ENCODE measurements around the gene SMAD6.

SMAD6 gene

GRCh38 chr15:66808181-66808824, 106.3 kb downstream of the SMAD6 start:
- Histone ChIP-seq H3K4me3 (ENCODE audit: low read depth, low read length) (no peak overlapping the region), H3K9me3 (ENCODE audit: control insufficient read depth, insufficient read depth, low read depth, low read length) (no peaks in the 10 kb centered on the region), H3K36me3 (ENCODE audit: control insufficient read depth in 2 of 2, insufficient read depth in 1 of 2, low read length in 2 of 2) (no peaks in the 10 kb centered on the region), H3K4me1 (ENCODE audit: control insufficient read depth, insufficient read depth, low read length) (peaks cover 2% of the 10 kb centered on the region), H3K27ac (ENCODE audit: extremely low read depth, low read depth, low read length) (no peak overlapping the region)
- CTCF ChIA-PET, result interaction anchor here (0.6 to 1.5 kb wide), 2 partner anchors 19 to 43 kb away, joined by 3 to 5 read pairs; no protein-coding TSS in a partner anchor
- POLR2A ChIA-PET, result no interaction called here
- TF ChIP-seq ZNF837 (tag by site-specific recombination; IDR thresholded peaks at IDR 0.05) (no peak), ZFHX2 (tag by site-specific recombination; conservative IDR thresholded peaks at IDR 0.05) (no peak), ZNF157 (tag by site-specific recombination; IDR thresholded peaks at IDR 0.05) (no peak), MZF1 (tag by site-specific recombination; IDR thresholded peaks at IDR 0.05; ENCODE audit: borderline replicate concordance) (no peak), PRDM4 (tag by site-specific recombination; IDR thresholded peaks at IDR 0.05) (no peak), ZNF792 (tag by site-specific recombination; IDR thresholded peaks at IDR 0.05) (no peak), ZSCAN30 (tag by site-specific recombination; IDR thresholded peaks at IDR 0.05) (no peak), HOXD13 (CRISPR knock-in tag; IDR thresholded peaks at IDR 0.05; ENCODE audit: borderline replicate concordance) (no peak), KLF9 (tag by site-specific recombination; IDR thresholded peaks at IDR 0.05; ENCODE audit: low read depth) (no peak)
- TF ChIP-seq, protein P1, sequence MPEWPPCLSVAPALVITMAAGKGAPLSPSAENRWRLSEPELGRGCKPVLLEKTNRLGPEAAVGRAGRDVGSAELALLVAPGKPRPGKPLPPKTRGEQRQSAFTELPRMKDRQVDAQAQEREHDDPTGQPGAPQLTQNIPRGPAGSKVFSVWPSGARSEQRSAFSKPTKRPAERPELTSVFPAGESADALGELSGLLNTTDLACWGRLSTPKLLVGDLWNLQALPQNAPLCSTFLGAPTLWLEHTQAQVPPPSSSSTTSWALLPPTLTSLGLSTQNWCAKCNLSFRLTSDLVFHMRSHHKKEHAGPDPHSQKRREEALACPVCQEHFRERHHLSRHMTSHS (tag by site-specific recombination; IDR thresholded peaks at IDR 0.05), result no peak
- TF ChIP-seq, protein P2, sequence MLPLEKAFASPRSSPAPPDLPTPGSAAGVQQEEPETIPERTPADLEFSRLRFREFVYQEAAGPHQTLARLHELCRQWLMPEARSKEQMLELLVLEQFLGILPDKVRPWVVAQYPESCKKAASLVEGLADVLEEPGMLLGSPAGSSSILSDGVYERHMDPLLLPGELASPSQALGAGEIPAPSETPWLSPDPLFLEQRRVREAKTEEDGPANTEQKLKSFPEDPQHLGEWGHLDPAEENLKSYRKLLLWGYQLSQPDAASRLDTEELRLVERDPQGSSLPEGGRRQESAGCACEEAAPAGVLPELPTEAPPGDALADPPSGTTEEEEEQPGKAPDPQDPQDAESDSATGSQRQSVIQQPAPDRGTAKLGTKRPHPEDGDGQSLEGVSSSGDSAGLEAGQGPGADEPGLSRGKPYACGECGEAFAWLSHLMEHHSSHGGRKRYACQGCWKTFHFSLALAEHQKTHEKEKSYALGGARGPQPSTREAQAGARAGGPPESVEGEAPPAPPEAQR (tag by site-specific recombination; IDR thresholded peaks at IDR 0.05), result no peak

DNA sequence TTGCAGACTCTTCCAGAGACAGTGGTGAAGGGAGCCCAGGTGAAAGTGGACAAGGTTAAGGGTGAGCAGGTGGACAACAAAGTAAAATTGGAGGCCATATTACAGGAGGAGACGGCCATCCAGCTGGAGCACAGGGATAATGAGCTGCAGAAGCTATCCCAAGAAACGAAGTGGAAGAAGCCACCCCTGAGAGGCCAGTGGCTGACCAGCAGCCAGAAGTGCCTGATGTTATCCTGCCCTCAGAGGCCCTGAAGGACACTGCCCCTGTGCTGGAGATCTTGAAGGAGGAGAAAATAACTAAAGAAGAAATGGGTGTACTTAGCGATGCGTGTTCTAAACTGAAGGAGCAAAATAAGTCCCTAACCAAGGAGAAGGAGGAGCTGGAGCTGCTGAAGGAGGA, 107.6 kb downstream of the SMAD6 start:
- POLR2A ChIA-PET, result no interaction called here
- TF ChIP-seq ZNF133 (tag by site-specific recombination; IDR thresholded peaks at IDR 0.05) (peak; percentile 82), OSR2 (tag by site-specific recombination; IDR thresholded peaks at IDR 0.05) (no peak)
- CTCF ChIA-PET, result interaction anchor here (0.6 to 1.5 kb wide), 6 partner anchors 11 to 42 kb away, joined by 3 to 6 read pairs (median 4); no protein-coding TSS in a partner anchor
- H3K36me3 ChIP-seq (ENCODE audit: control insufficient read depth in 2 of 2, insufficient read depth in 1 of 2, low read length in 2 of 2), result no peaks in the 10 kb centered on the region
- H3K4me3 ChIP-seq (ENCODE audit: low read depth, low read length), result no peak overlapping the region
- H3K4me1 ChIP-seq (ENCODE audit: control insufficient read depth, insufficient read depth, low read length), result no peaks in the 10 kb centered on the region
- H3K9me3 ChIP-seq (ENCODE audit: control insufficient read depth, insufficient read depth, low read depth, low read length), result no peaks in the 10 kb centered on the region
- H3K27ac ChIP-seq (ENCODE audit: extremely low read depth, low read depth, low read length), result no peak overlapping the region

- POLR2A ChIA-PET, result no interaction called here
- no peaks in the 10 kb centered on the region for H3K36me3 ChIP-seq (ENCODE audit: control insufficient read depth in 2 of 2, insufficient read depth in 1 of 2, low read length in 2 of 2)
- no peak overlapping the region for H3K4me3 ChIP-seq (ENCODE audit: low read depth, low read length)
- TF ChIP-seq ZSCAN23 (tag by site-specific recombination; IDR thresholded peaks at IDR 0.05) (no peak), ZNF677 (tag by site-specific recombination; IDR thresholded peaks at IDR 0.05) (no peak), ZNF184 (tag by site-specific recombination; IDR thresholded peaks at IDR 0.05) (no peak), ZNF624 (tag by site-specific recombination; IDR thresholded peaks at IDR 0.05) (no peak)
- no peaks in the 10 kb centered on the region for H3K9me3 ChIP-seq (ENCODE audit: control insufficient read depth, insufficient read depth, low read depth, low read length)
- H3K27ac ChIP-seq (ENCODE audit: extremely low read depth, low read depth, low read length), result no peak overlapping the region
- no peaks in the 10 kb centered on the region for H3K4me1 ChIP-seq (ENCODE audit: control insufficient read depth, insufficient read depth, low read length)
- CTCF ChIA-PET, result no interaction called here
Measured at GRCh38 chr15:66815318-66815717, 113.3 kb downstream of the SMAD6 start.
